GM19324 (cell line): ENCODE measurements around the gene CATSPERE.
"Not testable (repeated sequence)": the region's sequence is repeated elsewhere in the genome, so short reads cannot be mapped to it uniquely, and the experiment has no call there.

Experiments used
- ATAC-seq: cut with Tn5 transposase; IDR thresholded peaks from one replicate; pipeline ENCODE4 v1.9.1; 2021; ENCODE audit warnings: mild to moderate bottlenecking, moderate library complexity; ENCODE audit not compliant: unreplicated experiment, low FRiP score

CATSPERE gene

DNA sequence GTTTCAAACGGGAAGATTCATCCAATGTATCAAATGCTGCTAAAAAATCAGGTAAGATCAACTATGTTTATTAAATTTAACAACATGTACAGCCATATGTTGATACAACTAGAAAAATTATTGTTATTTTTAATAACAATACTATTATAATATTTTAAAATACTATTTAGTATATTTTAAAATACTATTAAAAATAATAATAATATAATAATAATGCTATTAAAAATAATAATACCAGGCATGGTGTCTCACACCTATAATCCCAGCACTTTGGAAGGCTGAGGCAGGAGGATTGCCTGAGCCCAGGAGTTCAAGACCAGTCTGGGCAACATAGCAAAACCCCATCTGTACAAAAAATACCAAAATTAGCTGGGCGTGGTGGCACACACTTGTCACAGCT is 54.6 kb downstream of the CATSPERE start:
- no peak for ATAC-seq

DNA sequence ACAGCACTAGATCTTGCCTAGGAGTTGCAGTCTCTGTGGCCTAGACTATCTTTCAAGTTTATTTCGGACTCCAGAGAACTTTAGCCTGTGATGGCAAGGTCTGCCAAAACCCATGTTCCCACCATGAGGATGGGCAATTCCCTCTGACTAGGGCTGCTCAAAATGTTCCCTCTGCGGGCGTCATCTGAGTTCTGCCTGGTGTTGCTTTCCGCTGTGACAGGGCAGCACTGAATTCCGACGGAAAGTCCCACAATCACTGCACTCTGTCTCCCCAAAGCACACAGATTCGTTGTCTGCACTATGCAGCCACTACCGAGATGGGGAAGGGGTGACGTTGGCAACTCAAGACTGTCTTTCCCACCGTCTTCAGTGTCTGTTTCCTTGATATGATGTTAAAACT is 75.2 kb downstream of the CATSPERE start:
- ATAC-seq, result no peak

DNA sequence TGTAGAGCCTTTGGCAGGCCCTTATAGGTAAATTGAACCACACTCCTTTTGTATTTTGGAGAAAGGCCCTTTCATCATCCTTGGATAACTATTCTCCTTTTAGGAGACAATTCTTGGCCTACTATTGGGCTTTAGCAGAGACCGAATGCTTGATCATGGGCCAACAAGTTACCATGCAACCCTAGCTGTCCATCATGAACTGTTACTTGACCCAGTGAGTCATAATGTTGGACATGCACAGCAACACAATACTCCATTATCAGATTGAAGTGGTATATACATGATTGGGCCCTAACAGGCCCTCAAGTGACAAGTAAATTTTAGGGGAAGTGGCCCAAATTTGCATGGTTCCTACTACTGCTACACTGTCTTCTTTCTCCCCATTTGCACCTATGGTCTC is 84.4 kb downstream of the CATSPERE start:
- no peak for ATAC-seq

DNA sequence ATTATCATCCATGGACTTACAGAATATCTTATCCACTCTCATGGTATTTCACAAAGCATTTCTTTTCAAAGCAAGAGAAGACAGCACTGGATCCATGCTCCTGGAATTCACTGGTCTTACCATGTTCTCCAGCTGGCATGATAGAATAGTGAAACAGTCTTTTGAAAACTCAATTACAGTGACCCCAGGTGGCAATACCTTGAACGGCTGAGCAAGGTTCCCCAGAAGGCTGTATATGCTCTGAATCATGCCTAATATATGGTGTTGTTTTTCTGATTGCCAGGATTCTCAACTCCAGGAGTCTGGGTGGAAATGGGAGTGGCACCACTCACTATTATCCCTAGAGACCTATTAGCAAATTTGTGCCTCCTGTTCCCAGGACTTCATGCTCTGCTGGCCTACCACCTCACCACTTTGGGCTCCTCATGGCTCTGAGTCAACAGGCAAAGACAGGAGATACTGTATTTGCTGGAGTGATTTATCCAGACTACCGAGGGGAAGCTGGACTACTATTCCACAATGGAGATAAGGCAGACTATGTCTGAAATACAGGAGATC is 87.6 kb downstream of the CATSPERE start:
- no peak for ATAC-seq

DNA sequence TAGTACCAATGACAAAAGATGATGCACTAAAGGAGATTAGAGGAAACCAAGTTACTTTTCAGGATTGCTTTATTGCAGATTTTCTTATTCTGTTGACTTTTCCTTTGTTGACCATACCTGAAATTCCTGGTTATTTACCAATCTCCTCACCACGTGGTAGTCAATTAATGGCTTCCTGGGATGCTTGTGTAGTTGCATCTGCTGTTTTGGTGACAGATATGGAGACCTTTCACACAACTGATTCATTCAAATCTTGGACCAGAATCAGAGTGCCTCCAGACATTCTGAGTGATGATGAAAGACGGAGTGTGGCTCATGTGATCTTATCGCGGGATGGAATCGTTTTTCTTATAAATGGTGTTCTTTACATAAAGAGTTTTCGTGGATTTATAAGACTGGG is 91.3 kb downstream of the CATSPERE start:
- ATAC-seq, result no peak

DNA sequence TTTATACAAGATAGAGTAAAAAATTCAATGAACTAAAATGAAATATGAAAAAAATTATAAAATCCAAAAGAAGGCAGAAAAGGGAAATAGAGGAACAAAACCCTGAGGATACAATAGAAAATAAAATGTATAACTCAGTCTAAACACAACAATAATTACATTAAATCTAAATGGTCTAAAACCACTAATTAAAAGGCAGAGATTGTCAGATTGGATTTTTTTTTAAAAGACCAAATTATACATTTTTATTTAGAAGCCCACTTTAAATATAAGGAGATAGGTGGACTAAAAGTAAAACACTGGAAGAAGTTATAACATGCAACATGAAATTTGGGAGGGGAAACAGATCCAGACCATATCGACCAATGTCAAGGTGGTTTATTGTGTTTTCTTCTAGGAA is 95.2 kb downstream of the CATSPERE start:
- no peak for ATAC-seq

DNA sequence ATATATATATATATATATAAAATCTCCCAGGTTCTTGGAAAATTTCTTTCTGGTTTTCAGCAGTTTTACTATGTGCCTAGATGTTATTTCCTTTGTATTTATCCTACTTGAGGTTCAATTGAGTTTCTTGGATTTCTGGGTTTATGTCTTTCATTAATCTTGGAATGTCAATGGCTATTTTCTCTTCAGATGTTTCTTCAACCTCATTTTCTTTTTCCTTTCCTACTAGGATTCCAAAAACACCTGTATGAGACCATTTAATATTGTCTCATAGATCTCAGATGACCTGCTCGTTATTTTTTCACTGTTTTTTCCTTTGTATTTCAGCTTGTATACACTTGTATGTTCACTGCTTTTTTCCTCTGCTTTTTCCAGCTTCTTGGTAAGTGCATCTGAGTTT is 96.5 kb downstream of the CATSPERE start:
- ATAC-seq, result no peak

DNA sequence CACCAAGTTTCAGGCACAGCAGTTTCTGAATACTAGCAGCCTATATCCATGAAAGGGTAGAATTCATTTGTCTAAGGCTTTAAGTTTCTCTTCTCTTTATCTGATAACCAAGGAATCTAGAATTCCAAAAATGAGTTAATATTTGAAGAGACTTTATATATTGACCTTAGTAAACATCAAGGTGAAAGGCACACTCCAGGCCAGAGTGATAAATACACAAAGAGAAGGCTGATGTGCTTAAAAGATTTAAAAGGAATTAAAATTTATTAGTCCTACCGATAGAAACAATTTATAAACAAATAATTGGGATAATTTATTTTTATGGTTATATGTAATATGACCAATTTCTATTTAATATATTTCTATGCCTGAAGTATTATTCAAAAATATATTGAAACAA is 98.5 kb downstream of the CATSPERE start:
- ATAC-seq, result no peak

DNA sequence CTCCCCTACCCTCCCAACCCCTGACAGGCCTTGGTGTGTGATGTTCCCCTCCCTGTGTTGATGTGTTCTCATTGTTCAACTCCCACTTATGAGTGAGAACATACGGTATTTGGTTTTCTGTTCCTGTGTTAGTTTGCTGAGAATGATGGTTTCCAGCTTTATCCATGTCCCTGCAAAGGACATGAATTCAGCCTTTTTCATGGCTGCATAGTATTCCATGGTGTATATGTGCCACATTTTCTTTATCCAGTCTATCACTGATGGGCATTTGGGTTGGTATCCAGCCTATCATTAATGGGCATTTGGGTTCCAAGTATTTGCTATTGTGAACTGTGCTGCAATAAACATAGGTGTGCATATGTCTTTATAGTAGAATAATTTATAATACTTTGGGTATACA is 101.8 kb downstream of the CATSPERE start:
- ATAC-seq, result not testable (repeated sequence)

DNA sequence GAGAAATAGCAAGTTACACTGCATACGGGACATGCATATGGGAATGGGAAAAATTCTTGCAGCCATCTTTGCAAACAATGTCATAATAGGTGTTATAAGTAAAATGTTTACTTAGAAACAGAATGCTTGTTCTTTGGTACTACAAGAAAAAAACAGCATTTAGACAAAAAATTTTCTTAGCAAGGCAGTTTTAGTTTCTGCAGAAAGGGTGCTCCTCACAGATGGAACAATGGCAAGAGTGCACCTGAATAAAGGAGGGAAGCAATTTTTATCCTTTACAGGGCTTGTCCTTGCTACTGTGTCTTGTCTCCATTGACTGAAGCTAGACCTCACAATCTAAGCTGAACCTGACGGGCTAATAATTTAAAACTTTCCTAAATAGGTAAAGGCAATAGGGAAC is 112.7 kb downstream of the CATSPERE start:
- ATAC-seq, result no peak

DNA sequence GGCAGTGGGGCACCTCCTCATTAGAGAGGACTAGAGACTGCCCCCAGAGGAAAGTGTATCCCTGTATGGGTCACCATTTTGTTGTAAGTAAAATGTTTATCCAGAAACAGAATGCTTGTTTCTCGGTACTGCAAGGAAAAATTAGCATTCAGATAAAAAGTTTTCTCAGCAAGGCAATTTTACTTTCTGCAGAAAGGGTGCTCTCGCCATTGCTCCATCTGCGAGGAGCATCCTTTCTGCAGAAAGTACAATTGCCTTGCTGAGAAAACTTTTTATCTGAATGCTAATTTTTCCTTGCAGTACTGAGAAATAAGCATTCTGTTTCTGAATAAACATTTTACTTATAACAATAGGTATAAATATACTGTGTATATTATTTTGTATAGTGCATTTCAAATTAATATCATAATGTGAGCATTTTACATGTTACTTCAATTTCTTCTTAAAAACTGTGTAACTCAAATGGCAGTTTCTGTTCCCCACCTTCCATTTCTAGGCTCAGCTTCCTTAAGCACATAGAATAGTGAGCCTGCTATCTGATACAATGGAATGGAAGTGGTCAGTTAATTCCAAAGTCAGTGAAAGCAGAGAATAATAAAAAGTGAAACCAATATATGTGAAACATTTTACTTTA is 115.3 kb downstream of the CATSPERE start:
- no peak for ATAC-seq

DNA sequence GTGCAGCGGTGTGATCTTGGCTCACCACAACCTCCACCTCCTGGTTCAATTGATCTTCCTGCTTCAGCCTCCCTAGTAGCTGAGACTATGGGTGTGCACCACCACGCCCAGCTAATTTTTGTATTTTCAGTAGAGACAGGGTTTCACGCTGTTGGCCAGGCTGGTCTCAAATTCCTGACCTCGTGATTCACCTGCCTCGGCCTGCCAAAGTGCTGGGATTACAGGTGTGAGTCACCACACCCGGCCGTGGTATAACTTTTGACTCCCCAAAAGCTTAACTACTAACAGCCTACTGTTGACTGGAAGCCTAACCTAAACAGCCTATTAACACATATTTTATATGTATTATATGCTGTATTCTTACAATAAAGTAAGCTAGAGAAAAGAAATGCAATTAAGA is 117.1 kb downstream of the CATSPERE start:
- ATAC-seq, result not testable (repeated sequence)

DNA sequence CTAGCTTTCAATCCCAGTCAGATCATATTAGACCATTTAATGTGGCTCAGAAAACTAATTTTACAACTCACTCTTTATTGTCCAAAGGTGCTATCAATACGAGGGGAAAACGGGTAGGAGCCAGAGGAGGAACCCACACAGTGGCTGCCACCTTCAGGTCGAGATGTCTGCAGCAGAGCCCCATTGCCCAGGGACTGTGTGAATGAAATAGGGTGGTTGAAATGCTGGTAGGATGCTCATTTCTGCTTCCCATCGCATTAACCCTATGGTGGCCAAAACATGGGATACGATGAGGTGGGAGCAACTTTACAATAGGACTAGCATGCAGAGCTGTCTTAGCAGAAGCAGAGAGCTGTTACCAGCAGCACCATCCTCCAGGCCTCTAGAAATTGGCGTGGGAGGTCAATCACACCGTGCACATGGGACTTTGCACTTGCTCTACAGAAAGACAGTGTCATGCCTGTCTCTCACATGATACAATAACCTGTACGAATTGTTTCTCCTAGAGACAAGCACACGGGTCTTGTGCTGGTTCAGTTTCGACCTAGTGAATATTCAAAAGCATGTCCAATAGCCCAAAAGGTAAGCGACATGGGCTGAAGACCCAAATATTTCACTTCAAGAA is 122.4 kb downstream of the CATSPERE start:
- no peak for ATAC-seq

DNA sequence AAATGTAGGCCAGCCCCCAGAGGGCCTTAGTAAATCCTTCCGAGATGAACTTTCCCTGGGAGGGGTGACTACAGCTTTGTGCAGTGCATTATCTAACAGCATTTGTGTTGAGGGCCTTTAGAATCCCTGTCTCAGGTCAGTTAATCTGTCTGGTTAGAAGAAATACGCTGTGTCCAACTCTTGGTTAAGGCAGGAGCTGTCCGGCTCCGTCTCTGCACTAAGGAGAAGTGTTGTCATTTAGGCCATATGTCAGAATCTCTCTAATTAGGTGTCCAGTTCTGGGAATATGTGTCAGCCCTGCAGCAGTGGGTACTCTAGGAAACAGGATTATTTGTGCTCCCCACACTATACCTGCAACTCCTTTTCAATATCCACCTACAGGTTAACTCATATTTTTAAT is 124.8 kb downstream of the CATSPERE start:
- no peak for ATAC-seq

DNA sequence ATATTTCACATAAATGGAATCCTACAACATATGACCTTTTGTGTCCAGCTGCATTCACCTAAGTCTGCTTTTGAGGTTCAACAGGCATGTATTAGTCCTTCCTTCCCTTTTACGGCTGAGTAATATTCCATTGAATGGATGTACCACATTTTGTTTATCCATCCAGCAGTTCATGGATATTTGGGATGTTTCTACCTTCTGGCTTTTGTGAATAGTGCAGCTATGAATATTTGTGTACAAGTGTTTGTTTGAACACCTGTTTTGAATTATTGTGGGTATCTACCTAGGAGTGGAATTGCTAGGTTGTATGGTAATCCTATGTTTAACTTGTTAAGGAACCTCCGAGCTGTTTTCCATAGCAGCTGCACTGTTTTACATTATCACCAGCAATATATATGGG is 129.6 kb downstream of the CATSPERE start:
- ATAC-seq, result no peak

DNA sequence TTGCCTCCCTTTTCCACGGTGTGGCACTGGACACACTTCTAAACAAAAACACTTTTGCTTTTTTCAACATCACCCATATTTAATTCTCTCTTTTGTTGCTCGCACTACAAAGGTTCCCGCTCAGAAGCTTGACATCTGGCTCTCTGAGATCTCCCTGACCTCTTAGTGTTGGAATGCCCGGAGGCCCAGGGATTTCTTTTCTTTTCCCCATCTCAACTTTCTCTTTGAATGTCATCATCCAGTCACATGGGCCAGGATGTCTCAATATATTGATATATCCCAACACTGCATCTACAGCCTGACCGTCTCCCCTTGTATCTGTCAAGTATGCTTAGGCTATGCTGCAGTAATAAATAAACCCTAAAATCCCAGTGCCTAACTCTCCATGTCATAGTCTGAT is 137.5 kb downstream of the CATSPERE start:
- ATAC-seq, result no peak

DNA sequence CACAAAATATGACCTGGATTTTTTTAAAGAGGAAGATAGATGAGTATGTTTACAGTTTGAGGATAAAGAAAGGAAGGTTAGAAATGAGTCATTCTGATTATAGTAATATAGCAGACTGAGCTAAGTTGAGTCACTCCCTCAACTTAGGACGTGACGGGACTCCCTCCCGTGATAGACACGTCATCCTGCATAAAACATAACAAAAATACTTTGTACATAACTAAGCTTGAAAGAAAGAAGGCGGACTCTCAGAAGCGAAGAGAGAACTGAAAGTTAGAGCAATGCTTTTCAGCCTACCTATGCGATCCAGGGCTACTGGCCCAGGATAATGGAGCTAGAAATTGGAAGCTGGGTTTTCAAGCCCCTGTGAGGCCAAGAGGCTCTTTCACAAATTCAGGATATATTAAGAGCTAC is 138.9 kb downstream of the CATSPERE start:
- peak; percentile 60 for ATAC-seq

DNA sequence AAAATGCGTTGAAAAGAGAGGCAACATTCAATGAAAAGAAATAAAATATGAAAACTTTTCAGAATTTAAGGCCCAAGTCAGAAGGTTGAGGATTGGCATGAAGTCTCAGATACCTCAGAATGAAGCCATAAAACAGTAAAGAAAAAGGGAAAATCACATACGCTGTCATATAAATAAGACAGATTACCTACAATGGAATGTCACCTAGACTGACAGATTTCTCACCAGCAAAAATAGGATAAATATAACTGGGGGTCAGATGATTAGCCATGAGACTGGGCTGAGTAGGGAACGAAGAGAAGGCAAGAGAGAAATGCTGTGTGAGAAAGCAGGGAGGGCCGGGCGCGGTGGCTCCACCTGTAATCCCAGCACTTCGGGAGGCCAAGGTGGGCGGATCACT is 140.3 kb downstream of the CATSPERE start:
- ATAC-seq, result no peak

DNA sequence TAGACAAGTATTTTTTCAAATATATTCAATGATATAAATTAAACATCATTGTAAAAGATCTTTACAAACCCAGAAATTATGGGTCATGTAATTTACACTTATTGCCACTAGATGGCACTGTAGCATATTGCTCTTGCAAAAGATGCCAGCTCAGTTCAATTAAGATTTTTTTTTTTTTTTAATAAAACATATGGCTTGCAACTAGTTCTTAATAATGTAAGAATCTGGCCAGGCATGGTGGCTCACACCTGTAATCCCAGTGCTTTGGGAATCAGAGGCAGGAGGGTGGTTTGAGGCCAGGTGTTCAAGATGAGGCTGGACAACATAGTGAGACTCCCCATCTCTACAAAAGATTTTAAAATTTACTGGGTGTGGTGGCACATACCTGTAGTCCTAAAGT is 142.4 kb downstream of the CATSPERE start:
- no peak for ATAC-seq

DNA sequence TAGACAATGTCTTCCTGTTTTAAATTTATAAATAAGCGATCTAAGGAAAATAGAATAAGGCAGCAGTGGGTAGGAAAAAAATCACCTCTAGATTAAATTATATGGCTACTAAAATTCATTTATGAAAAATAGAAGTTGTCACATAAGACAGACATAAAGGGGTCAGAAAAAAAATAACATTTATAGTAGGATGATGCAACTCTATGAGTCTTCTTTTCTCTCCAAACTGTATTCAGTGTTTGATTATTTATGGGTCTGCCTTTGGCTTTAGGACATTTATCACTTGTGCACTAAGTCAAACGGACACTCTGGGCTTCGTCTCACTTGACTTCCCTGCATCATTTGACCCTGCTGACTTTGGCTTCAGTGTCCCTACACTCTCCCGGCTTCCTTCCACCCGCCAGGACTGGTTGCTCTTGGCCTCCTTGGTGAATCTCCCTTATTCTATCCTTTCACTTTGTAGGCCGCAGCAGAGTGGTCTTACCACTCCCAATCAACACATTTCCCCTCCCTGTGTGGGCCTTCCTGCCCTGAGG is 144.8 kb downstream of the CATSPERE start:
- no peak for ATAC-seq

DNA sequence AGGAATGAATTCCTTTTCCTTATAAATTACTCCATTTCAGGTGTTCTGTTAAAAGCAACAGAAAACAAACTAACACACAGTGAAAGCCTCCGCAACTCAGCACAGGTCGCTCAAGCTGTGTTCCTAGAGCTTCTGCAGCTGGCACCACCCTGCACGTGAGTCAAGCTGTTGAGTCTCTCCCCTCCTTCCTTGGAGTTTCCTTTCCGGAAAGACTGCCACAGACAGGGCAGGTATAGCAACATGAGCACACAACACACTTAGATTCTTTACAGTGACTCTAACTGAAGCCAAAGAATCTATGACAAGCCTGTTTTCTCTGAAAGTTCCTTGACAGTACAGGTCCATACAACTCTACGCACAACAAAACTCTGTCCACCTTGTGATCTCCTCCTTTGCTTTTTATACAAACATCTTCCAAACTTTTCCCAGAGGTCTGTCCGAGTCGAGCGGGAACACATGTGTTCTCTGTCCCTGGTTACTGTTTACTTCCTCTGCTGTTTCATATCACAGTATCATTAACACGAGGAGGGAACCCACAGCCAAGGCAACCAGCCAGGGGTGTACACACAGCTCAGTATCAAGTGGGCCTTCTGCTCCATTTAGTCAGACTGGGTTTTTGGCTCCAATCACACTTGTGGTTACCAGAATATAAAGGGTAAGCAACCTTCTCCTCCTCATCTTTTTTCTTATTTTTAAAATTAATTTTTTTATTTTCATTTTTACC is 153.2 kb downstream of the CATSPERE start:
- no peak for ATAC-seq
